Adrenal gland (tissue), 5 donors: ENCODE measurements around the gene TRIP12.

Experiments used
- POLR2A ChIP-seq, 2 donors: fragments of 450-650 bp; IDR thresholded peaks; one replicate each; pipeline ENCODE4 v1.6.1; 2017; ENCODE audit warnings: antibody characterized with exemption in 2 of 2, mild to moderate bottlenecking in 2 of 2, moderate library complexity in 1 of 2
- TF ChIP-seq, protein P1 (sequence below), 6 experiments: fragments of 450-650 bp in 4 of 6; fragments of 200-600 bp in 2 of 6; sonication (generic) in 1 of 6; IDR thresholded peaks; 1 replicate in 5 of 6; 2 replicates in 1 of 6; pipeline versions ENCODE4 v1.5.1 to v1.8.0; 2016 to 2021; ENCODE audit warnings: antibody characterized with exemption in 6 of 6, mild to moderate bottlenecking in 2 of 6, moderate library complexity in 1 of 6
- donor health status: DM: no; HTN: no; CAD: no.

DNA sequence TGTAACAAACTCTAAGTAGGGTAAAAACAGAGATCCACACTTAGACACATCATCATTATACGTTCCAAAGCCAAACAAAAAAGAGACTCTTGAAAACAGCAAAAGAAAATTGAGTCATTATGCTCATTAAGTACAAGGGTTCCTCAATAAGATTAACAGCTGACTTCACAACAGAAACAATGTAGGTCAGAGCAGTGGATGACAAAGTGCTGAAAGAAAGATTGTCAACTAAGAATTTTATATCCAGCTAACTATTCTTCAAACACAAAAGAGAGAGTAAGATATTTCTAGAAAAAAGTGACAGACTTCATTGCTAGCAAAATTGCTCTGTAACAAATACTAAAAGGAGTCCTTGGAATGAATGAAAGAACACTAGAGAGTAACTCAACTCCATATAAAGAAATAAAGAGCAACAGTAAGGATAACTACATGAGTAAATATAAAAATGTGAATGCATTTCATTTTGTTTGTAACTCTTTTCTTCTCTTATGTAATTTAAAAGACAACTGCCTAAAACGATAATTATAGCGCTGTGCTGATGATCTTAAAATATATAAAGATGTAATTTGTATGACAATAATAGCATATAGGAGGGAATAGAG, 183.7 kb downstream of the TRIP12 start:
- no peak for TF ChIP-seq POLR2A (IDR thresholded peaks at IDR 0.05)
- TF ChIP-seq, protein P1, sequence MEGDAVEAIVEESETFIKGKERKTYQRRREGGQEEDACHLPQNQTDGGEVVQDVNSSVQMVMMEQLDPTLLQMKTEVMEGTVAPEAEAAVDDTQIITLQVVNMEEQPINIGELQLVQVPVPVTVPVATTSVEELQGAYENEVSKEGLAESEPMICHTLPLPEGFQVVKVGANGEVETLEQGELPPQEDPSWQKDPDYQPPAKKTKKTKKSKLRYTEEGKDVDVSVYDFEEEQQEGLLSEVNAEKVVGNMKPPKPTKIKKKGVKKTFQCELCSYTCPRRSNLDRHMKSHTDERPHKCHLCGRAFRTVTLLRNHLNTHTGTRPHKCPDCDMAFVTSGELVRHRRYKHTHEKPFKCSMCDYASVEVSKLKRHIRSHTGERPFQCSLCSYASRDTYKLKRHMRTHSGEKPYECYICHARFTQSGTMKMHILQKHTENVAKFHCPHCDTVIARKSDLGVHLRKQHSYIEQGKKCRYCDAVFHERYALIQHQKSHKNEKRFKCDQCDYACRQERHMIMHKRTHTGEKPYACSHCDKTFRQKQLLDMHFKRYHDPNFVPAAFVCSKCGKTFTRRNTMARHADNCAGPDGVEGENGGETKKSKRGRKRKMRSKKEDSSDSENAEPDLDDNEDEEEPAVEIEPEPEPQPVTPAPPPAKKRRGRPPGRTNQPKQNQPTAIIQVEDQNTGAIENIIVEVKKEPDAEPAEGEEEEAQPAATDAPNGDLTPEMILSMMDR (IDR thresholded peaks at IDR 0.05) = no peak
